HepG2 (cell line): Measurements from ENCODE around the gene BICRA. TPM values are rescaled to one million over a fixed set of nuclear protein-coding genes. Genes with fewer than 3 reads are reported as not detected.

Experiments
- EED ChIP-seq: sonication (generic); formaldehyde crosslinking; IDR thresholded peaks from 2 replicates; pipeline ENCODE4 v1.5.0; 2020; ENCODE audit warnings: mild to moderate bottlenecking, missing genetic modification reagents
- GATA4 ChIP-seq: sonication (generic); IDR thresholded peaks from 2 replicates; pipeline ENCODE4 v1.6.1; 2016; ENCODE audit warnings: antibody characterized with exemption, low read depth, borderline replicate concordance
- HDAC6 ChIP-seq: fragments of 200-600 bp; sonication (generic); IDR thresholded peaks from 2 replicates; pipeline ENCODE4 v1.7.0; 2017; ENCODE audit warnings: mild to moderate bottlenecking, antibody characterized with exemption, low read length, low read depth
- IRF2 ChIP-seq: IDR thresholded peaks from 2 replicates; pipeline ENCODE4 v1.6.1; 2018; ENCODE audit warnings: missing genetic modification reagents, missing compliant biosample characterization
- KDM5A ChIP-seq: fragments of 200-600 bp; sonication (generic); IDR thresholded peaks from 2 replicates; pipeline ENCODE4 v1.7.0; 2018; ENCODE audit warnings: antibody characterized with exemption, mild to moderate bottlenecking, low read length, borderline replicate concordance
- KLF12 ChIP-seq: sonication (generic); formaldehyde crosslinking; IDR thresholded peaks from 2 replicates; pipeline ENCODE4 v1.4.0; 2020; ENCODE audit warnings: missing genetic modification reagents, borderline replicate concordance
- PLRG1 ChIP-seq: fragments of 450-650 bp; conservative IDR thresholded peaks from 2 replicates; pipeline ENCODE4 v1.6.1; 2016
- SATB2 ChIP-seq: sonication (generic); formaldehyde crosslinking; IDR thresholded peaks from 2 replicates; pipeline ENCODE4 v1.5.0; 2020; ENCODE audit warnings: missing genetic modification reagents
- XRCC5 ChIP-seq: fragments of 200-400 bp; formaldehyde crosslinking; optimal IDR thresholded peaks from 2 replicates; pipeline ENCODE3; 2017; ENCODE audit warnings: mild to moderate bottlenecking, low read length
- ZFP41 ChIP-seq: sonication (generic); formaldehyde crosslinking; IDR thresholded peaks from 2 replicates; pipeline ENCODE4 v1.4.0; 2020; ENCODE audit warnings: mild to moderate bottlenecking, missing genetic modification reagents, borderline replicate concordance
- ZKSCAN8 ChIP-seq: IDR thresholded peaks from 2 replicates; pipeline ENCODE4 v1.6.1; 2016; ENCODE audit warnings: borderline replicate concordance, missing genetic modification reagents, missing compliant biosample characterization
- ZNF331 ChIP-seq: sonication (generic); formaldehyde crosslinking; IDR thresholded peaks from 2 replicates; pipeline ENCODE4 v1.4.0; 2020; ENCODE audit warnings: missing genetic modification reagents
- ZNF678 ChIP-seq: sonication (generic); formaldehyde crosslinking; IDR thresholded peaks from 2 replicates; pipeline ENCODE4 v1.4.0; 2020; ENCODE audit warnings: mild to moderate bottlenecking, missing genetic modification reagents
- ZNF7 ChIP-seq: IDR thresholded peaks from 2 replicates; pipeline ENCODE4 v1.6.1; 2016; ENCODE audit warnings: missing biosample characterization, missing genetic modification reagents
- ZNF720 ChIP-seq: sonication (generic); formaldehyde crosslinking; IDR thresholded peaks from 2 replicates; pipeline ENCODE4 v1.4.0; 2020; ENCODE audit warnings: missing genetic modification reagents
- ZNF784 ChIP-seq: sonication (generic); formaldehyde crosslinking; IDR thresholded peaks from 2 replicates; pipeline ENCODE4 v1.5.1; 2020; ENCODE audit warnings: missing genetic modification reagents, mild to moderate bottlenecking, borderline replicate concordance
- polyA plus RNA-seq, 8 experiments: library from polyadenylated mRNA; depleted of rRNA in 3 of 8; stranded (reverse) in 7 of 8; unstranded in 1 of 8; fragments of >200 nt; fragmentation: Illumina TruSeq in 4 of 8; extraction: Trizol in 4 of 8; gene quantifications; 2 replicates each; pipeline versions ENCODE4 v1.2.1 to v1.2.3, GENCODE V29; 2011 to 2016; ENCODE audit warnings: low read depth in 4 of 8, missing spikeins in 1 of 8, mixed read lengths in 1 of 8; ENCODE audit not compliant: insufficient read depth in 1 of 8
- total RNA-seq, 5 experiments: library from RNA; depleted of rRNA; stranded (reverse); fragments of >200 nt; fragmentation: Illumina TruSeq; extraction: Trizol; gene quantifications; 2 replicates each; pipeline ENCODE4 v1.2.3, GENCODE V29; 2016; ENCODE audit warnings: low read depth in 1 of 5
- TF ChIP-seq, protein P1 (sequence below), 2 experiments: sonication (generic) in 1 of 2; formaldehyde crosslinking in 1 of 2; IDR thresholded peaks; 2 replicates each; pipeline versions ENCODE4 v1.6.1 to v1.9.0; 2014 to 2022; ENCODE audit warnings: antibody characterized with exemption in 1 of 2, borderline replicate concordance in 1 of 2, inconsistent platforms in 1 of 2, low read depth in 1 of 2, missing genetic modification reagents in 1 of 2
- TF ChIP-seq, protein P2 (sequence below): IDR thresholded peaks from 2 replicates; pipeline ENCODE4 v1.6.1; 2016; ENCODE audit warnings: mild to moderate bottlenecking, missing biosample characterization, missing genetic modification reagents
- TF ChIP-seq, protein P3 (sequence below): IDR thresholded peaks from 2 replicates; pipeline ENCODE4 v1.6.1; 2016; ENCODE audit warnings: missing compliant biosample characterization, missing genetic modification reagents, borderline replicate concordance
- TF ChIP-seq, protein P4 (sequence below): IDR thresholded peaks from 2 replicates; pipeline ENCODE4 v1.6.1; 2016; ENCODE audit warnings: low read depth, borderline replicate concordance

BICRA gene
- total and polyA plus RNA-seq, 2 of the 13 experiments (the other 11 are each of a cell fraction or from before 2014, with no cell fraction given), result 0.55 to 0.71 TPM

DNA sequence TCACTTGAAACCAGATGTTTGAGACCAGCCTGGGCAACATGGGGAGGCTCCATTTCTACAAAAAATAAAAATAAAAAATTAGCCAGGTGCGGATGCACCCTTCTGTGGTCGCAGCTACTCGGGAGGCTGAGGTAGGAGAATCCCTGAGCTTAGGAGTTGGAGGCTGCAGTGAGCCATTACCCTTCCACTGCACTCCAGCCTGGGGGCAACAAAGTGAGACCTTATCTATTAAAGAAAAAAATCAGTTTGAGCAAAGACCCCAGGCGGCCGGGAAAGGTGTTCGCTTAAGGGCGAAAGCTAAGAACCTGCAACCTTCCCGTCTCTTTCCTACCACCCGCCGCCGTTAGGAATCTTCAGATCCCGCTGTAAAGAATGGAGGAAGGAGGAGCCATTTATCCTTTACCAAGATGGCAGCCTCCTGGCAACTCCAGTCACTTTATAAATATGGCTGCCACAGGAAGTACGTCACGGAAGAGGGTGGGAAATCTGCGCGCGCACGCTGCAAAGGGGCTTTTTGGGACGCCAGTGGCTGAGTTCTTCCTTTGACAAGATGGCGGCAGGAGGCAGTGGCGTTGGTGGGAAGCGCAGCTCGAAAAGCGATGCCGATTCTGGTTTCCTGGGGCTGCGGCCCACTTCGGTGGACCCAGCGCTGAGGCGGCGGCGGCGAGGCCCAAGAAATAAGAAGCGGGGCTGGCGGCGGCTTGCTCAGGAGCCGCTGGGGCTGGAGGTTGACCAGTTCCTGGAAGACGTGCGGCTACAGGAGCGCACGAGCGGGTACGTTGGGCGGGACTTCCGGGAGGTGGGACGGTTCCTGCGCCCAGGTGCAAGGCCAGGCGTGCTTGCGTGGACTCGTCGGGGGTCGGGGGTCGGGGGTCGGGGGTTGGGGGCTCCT lies 136.3 kb downstream of the BICRA start, which contains the start of gene NOP53 (continued):
- TF ChIP-seq, protein P1, sequence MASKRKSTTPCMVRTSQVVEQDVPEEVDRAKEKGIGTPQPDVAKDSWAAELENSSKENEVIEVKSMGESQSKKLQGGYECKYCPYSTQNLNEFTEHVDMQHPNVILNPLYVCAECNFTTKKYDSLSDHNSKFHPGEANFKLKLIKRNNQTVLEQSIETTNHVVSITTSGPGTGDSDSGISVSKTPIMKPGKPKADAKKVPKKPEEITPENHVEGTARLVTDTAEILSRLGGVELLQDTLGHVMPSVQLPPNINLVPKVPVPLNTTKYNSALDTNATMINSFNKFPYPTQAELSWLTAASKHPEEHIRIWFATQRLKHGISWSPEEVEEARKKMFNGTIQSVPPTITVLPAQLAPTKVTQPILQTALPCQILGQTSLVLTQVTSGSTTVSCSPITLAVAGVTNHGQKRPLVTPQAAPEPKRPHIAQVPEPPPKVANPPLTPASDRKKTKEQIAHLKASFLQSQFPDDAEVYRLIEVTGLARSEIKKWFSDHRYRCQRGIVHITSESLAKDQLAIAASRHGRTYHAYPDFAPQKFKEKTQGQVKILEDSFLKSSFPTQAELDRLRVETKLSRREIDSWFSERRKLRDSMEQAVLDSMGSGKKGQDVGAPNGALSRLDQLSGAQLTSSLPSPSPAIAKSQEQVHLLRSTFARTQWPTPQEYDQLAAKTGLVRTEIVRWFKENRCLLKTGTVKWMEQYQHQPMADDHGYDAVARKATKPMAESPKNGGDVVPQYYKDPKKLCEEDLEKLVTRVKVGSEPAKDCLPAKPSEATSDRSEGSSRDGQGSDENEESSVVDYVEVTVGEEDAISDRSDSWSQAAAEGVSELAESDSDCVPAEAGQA (IDR thresholded peaks at IDR 0.05; ENCODE audit: low read depth), result peak; percentile 97
- TF ChIP-seq, protein P1 (CRISPR knock-in tag; IDR thresholded peaks at IDR 0.05; ENCODE audit: borderline replicate concordance), result no peak
- TF ChIP-seq ZNF784 (peak; percentile 83; the same call in 1 of the 2 replicates), GATA4 (peak; percentile 26; the same call in 1 of the 2 replicates), ZKSCAN8 (CRISPR knock-in tag) (no peak), ZNF7 (CRISPR knock-in tag) (no peak), ZNF331 (peak; percentile 54; the same call in 1 of the 2 replicates), PLRG1 (no peak), HDAC6 (no peak), KLF12 (CRISPR knock-in tag) (no peak), ZNF678 (CRISPR knock-in tag) (no peak), KDM5A (peak; percentile 85; the same call in 1 of the 2 replicates), SATB2 (CRISPR knock-in tag) (no peak), XRCC5 (peak; percentile 59), IRF2 (CRISPR knock-in tag) (peak; percentile 86; the same call in 1 of the 2 replicates), ZFP41 (CRISPR knock-in tag) (no peak; the same call in 1 of the 2 replicates), ZNF720 (CRISPR knock-in tag) (no peak), EED (CRISPR knock-in tag) (no peak)
- TF ChIP-seq, protein P2, sequence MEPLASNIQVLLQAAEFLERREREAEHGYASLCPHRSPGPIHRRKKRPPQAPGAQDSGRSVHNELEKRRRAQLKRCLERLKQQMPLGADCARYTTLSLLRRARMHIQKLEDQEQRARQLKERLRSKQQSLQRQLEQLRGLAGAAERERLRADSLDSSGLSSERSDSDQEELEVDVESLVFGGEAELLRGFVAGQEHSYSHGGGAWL, result 0 out of 2 replicates have a peak, but pooled peaks have one; percentile 72
- TF ChIP-seq, protein P3, sequence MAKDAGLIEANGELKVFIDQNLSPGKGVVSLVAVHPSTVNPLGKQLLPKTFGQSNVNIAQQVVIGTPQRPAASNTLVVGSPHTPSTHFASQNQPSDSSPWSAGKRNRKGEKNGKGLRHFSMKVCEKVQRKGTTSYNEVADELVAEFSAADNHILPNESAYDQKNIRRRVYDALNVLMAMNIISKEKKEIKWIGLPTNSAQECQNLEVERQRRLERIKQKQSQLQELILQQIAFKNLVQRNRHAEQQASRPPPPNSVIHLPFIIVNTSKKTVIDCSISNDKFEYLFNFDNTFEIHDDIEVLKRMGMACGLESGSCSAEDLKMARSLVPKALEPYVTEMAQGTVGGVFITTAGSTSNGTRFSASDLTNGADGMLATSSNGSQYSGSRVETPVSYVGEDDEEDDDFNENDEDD (CRISPR knock-in tag), result 0 out of 2 replicates have a peak, but pooled peaks have one; percentile 53
- TF ChIP-seq, protein P4, sequence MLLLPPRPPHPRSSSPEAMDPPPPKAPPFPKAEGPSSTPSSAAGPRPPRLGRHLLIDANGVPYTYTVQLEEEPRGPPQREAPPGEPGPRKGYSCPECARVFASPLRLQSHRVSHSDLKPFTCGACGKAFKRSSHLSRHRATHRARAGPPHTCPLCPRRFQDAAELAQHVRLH (CRISPR knock-in tag), result peak; percentile 78; the same call in 1 of the 2 replicates
